Kidney epithelial cell (primary cell): ENCODE data around the gene CLEC2L. TPM values are rescaled to one million over a fixed set of nuclear protein-coding genes. Genes with fewer than 3 reads are reported as not detected.

Experiments
- DNase-seq: peaks from one replicate; pipeline ENCODE4 v3.0.0-alpha.2; 2010; ENCODE audit warnings: low read depth
- H3K27me3 ChIP-seq: 2 replicates; pipeline ENCODE4 v1.6.0; 2011; ENCODE audit warnings: low read length; ENCODE audit not compliant: control insufficient read depth, insufficient read depth
- H3K36me3 ChIP-seq: 2 replicates; pipeline ENCODE4 v1.5.1; 2011; ENCODE audit warnings: low read length; ENCODE audit not compliant: control insufficient read depth, insufficient read depth
- H3K4me3 ChIP-seq: 2 replicates; pipeline ENCODE4 v1.5.1; 2011; ENCODE audit warnings: low read depth, mild to moderate bottlenecking, control low read depth, low read length
- total RNA-seq: library from RNA; depleted of rRNA; stranded (reverse); fragments of >200 nt; gene quantifications from 2 replicates; pipeline ENCODE4 v1.2.3, GENCODE V29; 2015
- TF ChIP-seq, protein P1 (sequence below): IDR thresholded peaks from 2 replicates; pipeline ENCODE4 v1.5.1; 2011; ENCODE audit warnings: mild to moderate bottlenecking, moderate library complexity, low read length, control low read depth, inconsistent platforms; ENCODE audit not compliant: insufficient read depth, poor library complexity, severe bottlenecking

CLEC2L gene
- total RNA-seq, 1 donor from 2014 or later: not detected

DNA sequence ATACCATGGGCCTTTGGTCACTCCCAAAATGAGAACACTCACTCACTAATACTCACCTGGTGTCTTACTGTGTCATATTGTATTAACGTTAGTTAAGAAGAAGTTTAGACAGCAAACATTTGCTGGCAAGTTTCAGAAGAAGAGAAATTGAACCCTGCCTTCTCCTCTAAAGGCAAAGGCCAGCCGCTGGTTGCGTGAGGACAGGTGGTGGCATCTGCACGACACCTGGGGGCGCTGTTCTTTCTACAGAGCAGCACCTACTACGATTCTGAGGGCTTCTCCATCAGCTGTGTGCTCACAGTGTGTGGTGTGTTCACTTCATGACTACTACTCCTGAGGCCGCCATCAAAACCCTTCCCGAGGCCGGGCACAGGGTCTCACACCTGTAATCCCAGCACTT is 17.9 kb upstream of the CLEC2L start:
- no peaks in the 10 kb centered on the region for H3K36me3 ChIP-seq
- no peak for DNase-seq
- H3K4me3 ChIP-seq: no peak overlapping the region
- H3K27me3 ChIP-seq: no peaks in the 10 kb centered on the region
- TF ChIP-seq, protein P1, sequence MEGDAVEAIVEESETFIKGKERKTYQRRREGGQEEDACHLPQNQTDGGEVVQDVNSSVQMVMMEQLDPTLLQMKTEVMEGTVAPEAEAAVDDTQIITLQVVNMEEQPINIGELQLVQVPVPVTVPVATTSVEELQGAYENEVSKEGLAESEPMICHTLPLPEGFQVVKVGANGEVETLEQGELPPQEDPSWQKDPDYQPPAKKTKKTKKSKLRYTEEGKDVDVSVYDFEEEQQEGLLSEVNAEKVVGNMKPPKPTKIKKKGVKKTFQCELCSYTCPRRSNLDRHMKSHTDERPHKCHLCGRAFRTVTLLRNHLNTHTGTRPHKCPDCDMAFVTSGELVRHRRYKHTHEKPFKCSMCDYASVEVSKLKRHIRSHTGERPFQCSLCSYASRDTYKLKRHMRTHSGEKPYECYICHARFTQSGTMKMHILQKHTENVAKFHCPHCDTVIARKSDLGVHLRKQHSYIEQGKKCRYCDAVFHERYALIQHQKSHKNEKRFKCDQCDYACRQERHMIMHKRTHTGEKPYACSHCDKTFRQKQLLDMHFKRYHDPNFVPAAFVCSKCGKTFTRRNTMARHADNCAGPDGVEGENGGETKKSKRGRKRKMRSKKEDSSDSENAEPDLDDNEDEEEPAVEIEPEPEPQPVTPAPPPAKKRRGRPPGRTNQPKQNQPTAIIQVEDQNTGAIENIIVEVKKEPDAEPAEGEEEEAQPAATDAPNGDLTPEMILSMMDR: no peak

DNA sequence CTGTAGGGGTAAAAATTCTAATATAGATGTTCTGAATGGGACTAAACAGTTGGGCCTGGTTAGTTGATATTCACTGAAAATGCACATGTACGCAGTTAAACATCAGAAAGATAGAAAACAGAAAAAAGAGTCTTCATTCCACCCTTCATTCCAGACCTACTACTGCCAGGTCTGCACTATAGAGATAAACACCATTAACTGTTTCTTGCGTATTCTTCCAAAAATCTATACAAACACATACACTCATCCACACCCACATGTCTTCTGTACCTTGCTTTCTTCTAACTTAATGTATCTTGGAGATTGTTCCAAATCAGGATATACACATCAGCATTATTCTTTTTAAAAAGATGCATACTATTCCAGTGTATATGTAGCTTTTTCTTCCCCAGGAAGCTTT is 13.9 kb upstream of the CLEC2L start:
- no peaks in the 10 kb centered on the region for H3K36me3 ChIP-seq
- H3K4me3 ChIP-seq: no peak overlapping the region
- no peaks in the 10 kb centered on the region for H3K27me3 ChIP-seq
- TF ChIP-seq, protein P1: no peak
- DNase-seq: no peak

DNA sequence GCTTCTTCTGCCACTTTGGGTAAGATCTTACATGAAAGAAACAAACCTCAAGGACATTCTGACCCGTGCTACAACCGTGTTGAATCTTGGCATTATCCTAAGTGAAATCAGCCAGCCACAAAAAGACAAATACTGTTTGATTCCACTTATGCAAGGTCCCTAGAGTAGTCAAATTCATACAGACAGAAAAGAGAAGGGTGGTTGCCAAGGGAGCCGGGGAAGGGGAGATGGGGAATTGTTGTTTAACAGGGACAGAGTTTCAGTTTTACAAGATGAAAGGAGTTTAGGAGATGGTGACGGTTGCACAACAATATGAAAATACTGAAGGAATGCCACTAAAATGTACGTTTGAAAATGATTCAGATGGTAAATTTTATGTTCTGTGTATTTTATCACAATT is 12.2 kb upstream of the CLEC2L start:
- TF ChIP-seq, protein P1: no peak
- Histone ChIP-seq H3K27me3 (no peaks in the 10 kb centered on the region), H3K4me3 (no peak overlapping the region), H3K36me3 (no peaks in the 10 kb centered on the region)
- no peak for DNase-seq

DNA sequence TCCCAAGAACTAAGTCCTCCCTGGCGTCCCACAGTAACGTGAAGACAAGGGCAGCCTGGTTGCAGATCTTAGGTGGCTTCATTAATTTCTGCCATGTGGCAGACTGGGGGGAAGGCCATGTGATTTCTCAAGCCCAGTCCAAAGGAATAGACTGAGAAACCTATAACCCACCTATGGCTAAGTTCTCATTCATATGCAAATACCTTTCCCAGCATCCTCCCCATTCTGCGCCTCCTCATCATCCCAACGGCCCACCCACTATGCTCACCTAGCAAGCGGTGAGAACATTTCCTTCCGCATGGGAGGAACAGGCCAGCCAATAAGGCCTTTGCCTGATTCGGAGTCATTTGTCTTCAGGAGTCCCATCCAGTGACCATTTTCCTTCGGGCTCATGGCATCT is 8.2 kb upstream of the CLEC2L start:
- Histone ChIP-seq H3K4me3 (no peak overlapping the region), H3K36me3 (no peaks in the 10 kb centered on the region), H3K27me3 (no peaks in the 10 kb centered on the region)
- DNase-seq: no peak
- TF ChIP-seq, protein P1: no peak

DNA sequence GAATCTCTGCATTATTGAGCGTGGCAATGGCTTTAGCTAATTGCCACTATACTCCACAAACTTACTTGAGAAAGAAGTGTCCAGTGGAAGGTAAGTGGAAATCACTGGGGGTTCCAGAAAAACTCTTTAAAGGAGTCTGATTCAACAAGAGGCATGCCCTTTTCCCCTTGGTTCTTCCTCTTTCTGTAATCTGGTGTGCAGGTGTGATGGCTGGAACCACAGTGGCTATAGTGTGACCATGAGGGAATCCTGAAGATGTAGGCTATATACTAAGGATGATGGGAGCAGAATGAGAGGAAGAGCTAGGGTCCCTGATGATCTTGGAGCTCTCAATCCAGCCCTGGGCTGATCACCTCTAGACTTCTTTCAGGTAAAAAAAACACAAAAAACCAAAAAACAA is 2.0 kb upstream of the CLEC2L start:
- Histone ChIP-seq H3K4me3 (no peak overlapping the region), H3K27me3 (peaks cover 45% of the 10 kb centered on the region), H3K36me3 (no peaks in the 10 kb centered on the region)
- TF ChIP-seq, protein P1: no peak
- no peak for DNase-seq

DNA sequence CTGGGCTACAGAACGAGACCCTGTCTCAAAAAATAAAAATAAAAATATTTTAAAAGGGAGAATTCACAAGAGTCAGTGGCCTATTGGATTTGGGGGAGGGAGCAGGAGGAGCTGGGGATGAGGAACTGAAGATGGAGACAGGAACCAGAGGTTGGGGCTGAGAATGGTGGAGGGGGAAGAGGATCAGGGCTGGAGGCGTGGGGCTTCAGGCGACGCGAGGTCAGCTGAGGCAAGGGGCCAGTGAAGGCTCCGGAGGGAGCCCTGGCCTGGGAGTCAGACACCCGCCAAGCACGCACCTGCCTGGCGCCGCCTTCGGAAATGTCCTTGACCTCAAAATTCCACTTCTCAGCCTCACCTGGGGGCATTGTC is 671 bp upstream of the CLEC2L start:
- DNase-seq: no peak
- TF ChIP-seq, protein P1: no peak
- no peak overlapping the region for H3K4me3 ChIP-seq
- H3K27me3 ChIP-seq: peaks cover 48% of the 10 kb centered on the region
- no peaks in the 10 kb centered on the region for H3K36me3 ChIP-seq
